Esophagus mucosa (tissue), 1 donor: ENCODE data around the gene NMT1. TPM values are rescaled to one million over a fixed set of nuclear protein-coding genes. Genes with fewer than 3 reads are reported as not detected.

Source experiments
- ATAC-seq: fragments of 200-7000 bp; cut with Tn5 transposase; one replicate; pipeline ENCODE4 v1.9.1; 2020
- total RNA-seq: library from RNA; stranded (reverse); gene quantifications from one replicate; pipeline ENCODE4 v1.2.4, GENCODE V29; 2023
- donor health status: DM: yes; HTN: yes; CAD: no.

Gene NMT1
- total RNA-seq, 1 donor from 2014 or later, result 63.0 TPM

DNA sequence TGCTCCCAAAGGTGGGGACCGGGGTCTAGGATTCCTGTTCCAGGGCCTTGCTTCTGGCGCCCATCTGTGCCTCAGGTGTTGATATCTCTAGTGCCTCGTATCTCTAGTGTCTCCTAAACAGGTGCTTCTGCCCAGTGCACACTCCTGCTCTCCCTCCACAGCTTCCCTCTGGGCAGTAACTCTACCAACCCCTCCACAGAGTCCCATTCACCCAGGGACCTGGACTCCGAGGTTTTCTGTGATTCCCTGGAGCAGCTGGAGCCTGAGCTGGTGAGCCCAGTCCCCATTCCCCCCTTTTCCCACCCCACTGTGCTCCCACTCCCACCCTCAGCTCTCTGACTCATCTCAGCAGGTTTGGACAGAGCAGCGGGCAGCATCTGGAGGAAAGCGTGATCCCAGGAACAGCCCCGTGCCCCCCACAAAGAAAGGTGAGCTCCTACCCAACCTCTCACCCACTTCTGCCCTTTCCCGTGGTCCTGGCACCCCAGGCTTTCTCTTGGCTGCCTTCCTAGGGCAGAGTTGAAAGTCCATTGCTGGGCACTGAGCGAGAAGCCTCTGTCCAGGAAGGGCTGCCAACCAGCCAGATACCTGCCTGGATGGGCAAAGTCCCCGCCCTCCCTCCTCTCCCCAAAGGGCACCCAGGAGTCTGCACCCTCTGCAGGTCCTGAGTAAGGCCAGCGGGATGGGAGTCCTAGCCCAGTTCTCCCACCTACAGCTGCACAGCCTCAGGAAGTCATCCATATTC lies 76.6 kb downstream of the NMT1 start:
- ATAC-seq, result no peak

GRCh38 chr17:45138911-45139532 lies 77.9 kb downstream of the NMT1 start:
- ATAC-seq, result no peak

DNA sequence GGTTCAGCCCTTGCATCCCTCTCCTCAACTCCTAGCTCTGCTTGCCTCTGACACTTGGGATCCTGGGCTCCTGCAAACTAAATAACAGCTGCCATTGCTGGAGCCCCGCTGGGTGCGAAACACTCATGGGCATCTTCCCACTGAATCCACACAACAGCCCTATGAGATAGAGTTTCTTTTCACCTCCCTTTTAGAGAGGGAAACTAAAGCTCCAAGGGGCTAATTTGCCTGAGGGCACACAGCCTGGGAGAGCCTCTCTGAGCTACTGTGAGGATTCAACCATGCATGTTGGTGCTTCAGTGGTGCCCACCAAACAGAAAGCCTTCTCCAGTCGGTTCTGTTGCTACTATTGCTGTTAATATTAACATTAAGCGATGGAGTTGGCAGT lies 78.4 kb downstream of the NMT1 start:
- no peak for ATAC-seq

GRCh38 chr17:45143094-45143670 lies 82.1 kb downstream of the NMT1 start:
- ATAC-seq, result no peak

GRCh38 chr17:45143767-45144198 lies 82.7 kb downstream of the NMT1 start:
- no peak for ATAC-seq

DNA sequence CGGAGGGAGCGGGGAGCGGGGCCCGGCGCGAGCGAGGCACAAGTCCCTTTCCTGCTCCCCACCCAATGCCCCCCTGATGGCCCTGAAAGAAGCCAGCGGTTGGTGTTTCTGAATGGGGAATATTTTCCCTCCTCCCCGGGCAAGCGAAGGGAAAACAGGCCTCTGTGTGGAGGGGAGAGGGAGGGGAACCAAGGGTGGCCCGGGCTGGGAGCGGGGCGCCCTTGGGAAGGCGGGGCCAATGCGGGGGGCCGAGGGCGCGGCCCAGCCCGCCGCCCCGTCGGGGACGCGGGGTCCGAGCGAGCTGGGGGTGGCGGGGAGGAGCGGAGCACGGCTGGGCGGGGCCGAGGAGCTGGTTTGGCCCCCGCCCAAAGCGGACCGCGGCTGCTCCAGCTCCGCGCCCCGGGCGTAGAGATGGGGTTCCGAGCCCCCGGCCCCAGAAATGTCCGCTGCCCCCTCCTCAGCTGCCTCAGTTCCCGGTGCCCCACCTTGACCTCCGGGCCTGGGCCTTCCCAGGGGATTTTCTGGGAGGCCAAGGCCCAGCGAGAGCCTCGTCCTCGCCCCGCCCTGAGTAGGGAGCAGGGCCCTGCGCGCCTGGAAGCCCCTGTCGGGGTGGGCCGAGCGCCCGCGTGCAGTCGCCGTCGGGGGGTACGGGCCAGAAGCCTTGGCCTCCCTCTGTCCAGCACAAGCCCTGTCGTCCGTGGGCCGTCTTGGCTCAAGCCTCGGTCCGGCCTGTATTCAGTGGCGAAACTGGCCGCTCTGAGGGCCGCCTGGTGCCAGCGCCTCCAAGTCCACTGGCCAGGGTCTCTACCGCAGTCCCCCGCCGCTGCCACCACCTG lies 83.3 kb downstream of the NMT1 start:
- no peak for ATAC-seq

DNA sequence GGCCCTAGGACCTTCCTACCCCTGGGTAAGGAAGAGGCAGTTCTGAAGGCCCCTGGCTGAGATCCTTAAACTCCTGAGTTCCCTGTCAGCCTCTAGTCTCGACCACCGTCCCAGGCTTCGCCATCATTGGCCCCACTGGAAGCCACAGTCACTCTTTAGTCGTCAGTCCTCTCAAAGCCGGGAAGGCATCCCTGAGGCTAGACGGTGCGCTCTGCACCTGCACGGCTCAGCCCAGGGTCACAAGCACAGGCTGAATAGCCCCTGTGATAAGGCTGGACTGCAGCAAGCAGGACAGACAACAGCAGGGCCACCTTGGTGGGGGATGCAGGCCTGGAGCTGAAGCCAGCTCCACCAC lies 83.9 kb downstream of the NMT1 start:
- no peak for ATAC-seq

DNA sequence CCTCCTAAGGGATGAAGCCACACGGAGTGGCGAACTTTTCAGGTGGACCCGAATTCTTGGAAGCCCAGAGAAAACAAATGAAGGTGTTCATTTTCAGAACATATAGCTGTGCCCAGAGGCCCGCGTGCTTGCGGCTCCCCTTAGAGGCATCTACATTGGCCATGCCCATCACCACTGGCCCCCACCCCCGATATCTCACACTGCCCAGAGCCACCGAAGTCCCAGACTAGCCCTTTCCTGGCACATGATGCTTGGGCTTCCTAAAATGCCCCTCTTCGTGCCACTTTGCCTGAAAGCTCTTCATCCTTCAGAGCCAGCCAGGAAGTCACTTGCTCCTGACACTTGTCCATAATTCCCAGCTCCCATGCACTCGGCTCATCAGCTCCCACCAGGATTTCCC lies 85.0 kb downstream of the NMT1 start:
- no peak for ATAC-seq

- no peak for ATAC-seq
Observed at GRCh38 chr17:45146592-45146889, 85.4 kb downstream of the NMT1 start.

- peak; percentile 1 for ATAC-seq
Observed at GRCh38 chr17:45146890-45147580, 85.9 kb downstream of the NMT1 start.

DNA sequence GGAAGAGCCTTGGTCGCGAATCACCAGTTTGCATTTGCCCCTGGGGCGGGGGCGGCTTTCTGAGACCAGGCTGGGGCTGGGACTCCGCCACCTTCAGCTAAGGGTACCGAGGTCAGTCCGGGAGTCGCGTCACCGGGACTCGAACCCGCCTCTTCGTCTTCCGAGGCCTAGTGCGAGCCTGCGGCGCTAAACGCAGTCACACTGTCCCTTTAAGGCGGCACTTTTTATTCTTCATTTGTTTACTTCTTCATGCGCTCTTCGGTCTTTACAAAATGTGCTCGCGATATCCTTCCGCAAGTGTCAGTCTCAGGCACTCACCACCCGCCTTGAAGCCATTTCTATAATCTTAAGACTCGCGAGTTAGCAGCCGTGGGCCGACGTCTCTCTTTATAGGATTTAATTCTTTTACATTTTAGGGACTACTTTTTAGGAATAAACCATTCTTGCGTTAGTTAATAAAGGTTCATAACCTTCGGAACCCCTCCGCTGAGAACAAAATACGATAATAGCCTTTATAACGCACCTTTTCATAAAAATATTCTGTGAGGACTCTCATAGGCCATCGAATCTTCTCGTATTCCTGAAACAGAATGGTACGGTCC lies 86.6 kb downstream of the NMT1 start:
- ATAC-seq, result peak; percentile 44

DNA sequence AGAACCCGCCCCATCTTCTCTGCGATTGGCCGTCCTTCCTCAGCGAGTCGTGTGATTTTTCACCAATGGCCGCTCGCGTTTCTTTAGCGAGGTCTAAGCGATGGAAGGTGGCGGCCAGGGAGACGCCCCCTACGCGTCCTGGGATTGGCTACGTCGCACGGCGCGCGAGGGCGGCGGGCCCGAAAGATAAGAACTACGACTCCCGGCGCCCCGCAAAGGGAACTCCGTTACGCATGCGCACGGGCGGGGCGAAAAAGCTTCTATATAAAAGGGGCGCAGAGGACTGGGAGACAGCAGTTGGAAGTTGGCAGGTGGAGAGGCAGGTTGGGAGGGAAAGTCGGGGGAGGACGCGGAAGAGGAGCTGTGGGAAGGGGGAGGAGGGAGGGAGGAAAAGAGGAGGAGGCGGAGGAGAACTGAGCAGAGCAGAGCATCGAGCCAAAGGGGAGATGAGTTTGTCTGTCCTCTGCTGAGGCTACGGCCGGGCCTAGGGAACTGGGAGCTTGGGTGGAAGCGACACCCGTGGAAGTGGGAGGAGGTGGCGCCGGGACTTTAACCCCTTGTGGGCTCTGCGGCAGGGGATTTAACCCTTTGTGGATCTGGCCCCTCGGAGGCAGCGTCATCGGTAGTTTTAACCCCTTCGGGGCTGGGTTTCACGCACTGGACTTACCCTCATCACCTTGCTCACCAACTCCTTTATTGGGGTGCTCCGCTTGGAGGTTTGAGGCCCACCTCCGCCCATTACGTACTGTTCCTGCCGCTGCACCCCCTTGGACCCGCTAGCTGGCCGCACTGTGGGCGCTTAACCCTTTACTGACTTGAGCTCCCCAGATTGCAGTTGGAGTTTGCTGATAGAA lies 87.3 kb downstream of the NMT1 start, which contains the start of gene HEXIM1:
HEXIM1 (plus strand) TSS at position 293 of the 854 bp plus-strand sequence. CDS start 716 bp downstream, outside the sequence.
- ATAC-seq, result peak; percentile 84

- ATAC-seq, result peak; percentile 35
Observed at GRCh38 chr17:45149037-45149668, 88.0 kb downstream of the NMT1 start.

- ATAC-seq, result peak; percentile 12
Observed at GRCh38 chr17:45149669-45150664, 88.8 kb downstream of the NMT1 start.

- ATAC-seq, result no peak
Observed at GRCh38 chr17:45150911-45151809, 90.0 kb downstream of the NMT1 start.

DNA sequence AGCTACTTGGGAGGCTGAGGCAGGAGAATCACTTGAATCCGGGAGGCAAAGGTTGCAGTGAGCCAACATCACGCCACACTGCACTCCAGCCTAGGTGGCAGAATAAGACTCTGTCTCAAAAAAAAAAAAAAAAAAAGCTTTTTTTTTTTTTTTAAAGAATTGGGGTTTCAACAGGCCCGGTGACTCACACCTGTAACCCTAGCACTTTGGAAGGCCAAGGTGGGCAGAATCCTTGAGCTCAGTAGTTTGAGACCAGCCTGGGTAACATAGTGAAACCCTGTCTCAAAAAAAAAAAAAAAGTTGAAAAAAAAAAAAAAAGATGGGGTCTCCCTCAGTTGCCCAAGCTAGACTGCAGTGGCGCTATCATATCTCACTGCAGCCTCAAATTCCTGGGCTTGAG lies 93.9 kb downstream of the NMT1 start:
- no peak for ATAC-seq

DNA sequence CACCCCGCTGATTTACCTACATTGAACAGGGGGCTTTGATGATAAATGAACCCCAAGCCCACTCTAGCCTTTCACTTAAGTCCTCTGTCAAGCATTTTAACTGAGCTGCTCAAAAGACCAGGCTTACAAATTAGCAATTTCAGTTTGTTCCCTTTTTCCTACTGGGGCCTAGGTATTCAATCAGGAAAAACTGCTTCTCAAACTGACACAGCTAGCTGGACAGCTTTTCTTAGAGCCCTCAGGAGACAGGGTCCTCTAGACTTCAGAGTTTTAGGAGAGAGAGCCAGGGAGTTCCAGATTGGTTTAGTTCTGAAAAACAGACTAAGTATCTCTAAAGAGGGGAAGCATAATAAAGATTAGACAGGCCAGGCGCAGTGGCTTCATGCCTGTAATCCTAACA lies 94.4 kb downstream of the NMT1 start:
- ATAC-seq, result no peak

DNA sequence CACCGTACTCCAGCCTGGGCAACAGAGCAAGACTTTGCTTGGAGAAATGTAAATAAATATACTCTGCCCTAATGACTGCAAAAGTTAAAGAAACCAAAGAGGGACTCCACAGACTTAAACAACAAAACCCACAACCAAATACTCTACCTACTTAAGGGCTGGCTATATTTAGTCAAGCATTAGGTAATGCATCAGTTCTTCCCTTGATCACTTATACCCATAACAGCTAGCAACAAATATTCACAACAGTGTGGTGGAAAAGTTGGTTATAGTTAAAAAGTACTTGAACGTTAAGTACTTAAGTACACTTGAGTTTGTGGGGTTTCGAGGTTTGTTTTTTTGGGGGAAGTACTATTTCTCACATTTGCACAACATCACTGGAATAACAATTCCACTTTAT lies 95.1 kb downstream of the NMT1 start:
- ATAC-seq, result no peak
